Coronary artery (tissue), 2 donors: Measurements from ENCODE around the gene ADRM1.

Experiments used
- DNase-seq: peaks from one replicate; pipeline ENCODE4 v3.0.0-alpha.2; 2017; ENCODE audit warnings: low spot score
- H3K27ac ChIP-seq, 2 donors: fragments of 200-600 bp; sonication (generic); one replicate each; pipeline ENCODE4 v1.5.1; 2016 to 2019
- H3K4me3 ChIP-seq: fragments of 200-600 bp; sonication (generic); 2 replicates; pipeline ENCODE4 v1.5.1; 2016; ENCODE audit warnings: mild to moderate bottlenecking, moderate library complexity
- CTCF ChIP-seq: fragments of 200-600 bp; sonication (generic); IDR thresholded peaks from one replicate; pipeline ENCODE4 v1.5.1; 2019; ENCODE audit warnings: antibody characterized with exemption

ADRM1 gene

DNA sequence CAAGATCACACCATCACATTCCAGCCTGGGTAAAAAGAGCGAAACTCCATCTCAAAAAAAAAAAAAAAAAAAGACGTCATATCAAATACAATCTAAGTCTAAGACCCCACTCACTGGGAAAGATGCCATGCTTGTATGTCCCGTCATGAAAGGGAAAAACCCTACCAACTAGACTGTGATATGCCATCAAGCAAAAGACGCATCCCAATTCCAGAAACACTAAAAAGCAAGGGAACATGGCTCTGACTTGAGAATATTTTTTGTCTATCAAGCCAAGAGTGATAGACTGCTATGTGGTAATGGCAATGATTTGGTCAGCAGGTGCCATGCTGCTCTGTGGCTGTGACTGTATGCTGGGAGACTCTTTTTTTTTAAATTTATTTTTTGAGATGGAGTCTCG is 41.3 kb downstream of the ADRM1 start:
- no peak overlapping the region for H3K27ac ChIP-seq
- H3K4me3 ChIP-seq, result no peak overlapping the region
- DNase-seq, result no peak
- no peak for TF ChIP-seq CTCF

- TF ChIP-seq CTCF, result no peak
- H3K27ac ChIP-seq, result no peak overlapping the region
- no peak overlapping the region for H3K4me3 ChIP-seq
- no peak for DNase-seq
Observed at GRCh38 chr20:62344782-62345181, 42.0 kb downstream of the ADRM1 start.

GRCh38 chr20:62345681-62346370 is 43.0 kb downstream of the ADRM1 start:
- no peak for TF ChIP-seq CTCF
- DNase-seq, result no peak
- Histone ChIP-seq H3K27ac (no peak overlapping the region), H3K4me3 (no peak overlapping the region)

DNA sequence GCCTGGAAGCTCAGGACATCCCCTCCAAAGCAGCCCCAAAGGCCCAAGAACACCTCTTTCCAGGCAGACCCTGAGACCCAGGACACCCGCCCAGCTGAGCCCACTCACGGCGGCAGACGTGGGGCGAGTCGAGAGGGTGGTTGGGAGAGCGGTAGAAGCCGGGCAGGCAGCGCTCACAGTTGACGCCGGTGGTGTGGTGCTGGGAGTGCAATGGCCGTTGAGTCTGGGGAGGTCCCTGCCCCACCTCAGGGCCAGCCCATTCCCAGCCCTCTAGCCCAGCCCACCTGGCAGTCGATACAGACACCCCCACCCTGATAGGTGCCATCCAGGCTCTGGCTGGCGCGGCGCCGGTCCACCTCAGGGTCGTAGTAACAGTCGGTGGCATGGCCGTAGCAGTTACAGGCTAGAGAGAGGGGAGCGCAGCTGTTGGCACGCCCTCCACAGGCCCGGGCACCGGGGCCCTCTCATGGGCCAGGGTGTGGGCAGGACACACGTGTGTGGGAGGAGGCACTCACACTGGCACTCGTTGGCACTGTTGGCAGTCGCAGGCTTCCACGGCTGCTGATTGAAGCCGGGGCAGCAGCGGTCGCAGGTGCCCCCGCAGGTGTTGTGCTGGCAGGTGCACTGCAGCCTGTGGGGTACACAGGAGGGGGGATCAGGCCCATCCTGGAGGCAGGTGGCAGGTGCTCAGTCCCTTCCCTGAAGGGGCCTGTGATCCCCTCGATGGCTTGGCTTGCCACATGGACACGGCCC is 43.8 kb downstream of the ADRM1 start:
- no peak for TF ChIP-seq CTCF
- no peak overlapping the region for H3K4me3 ChIP-seq
- H3K27ac ChIP-seq, result no peak overlapping the region
- no peak for DNase-seq

- no peak for TF ChIP-seq CTCF
- no peak for DNase-seq
- Histone ChIP-seq H3K27ac (no peak overlapping the region), H3K4me3 (no peak overlapping the region)
Observed at GRCh38 chr20:62347151-62347404, 44.3 kb downstream of the ADRM1 start.

GRCh38 chr20:62347445-62347844 is 44.6 kb downstream of the ADRM1 start:
- no peak for TF ChIP-seq CTCF
- Histone ChIP-seq H3K27ac (no peak overlapping the region), H3K4me3 (no peak overlapping the region)
- no peak for DNase-seq

DNA sequence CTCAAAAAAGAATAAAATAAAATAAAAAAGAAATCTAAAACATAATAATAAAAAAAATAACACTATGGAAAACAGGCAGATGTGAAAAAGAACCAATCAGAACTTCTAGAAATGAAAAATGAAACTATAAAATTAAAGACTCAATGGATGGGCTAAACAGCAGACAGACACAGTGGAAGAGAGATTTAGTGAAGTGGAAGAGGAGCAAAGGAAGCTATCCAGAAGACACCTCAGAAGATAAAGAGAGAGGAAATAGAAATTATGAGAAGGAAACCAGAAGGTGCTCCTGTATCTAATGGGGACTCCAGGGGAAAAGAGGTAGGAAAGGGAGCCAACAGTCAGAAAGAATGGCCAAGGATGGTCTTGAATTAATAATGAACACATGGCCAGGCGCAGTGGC is 45.8 kb downstream of the ADRM1 start:
- no peak overlapping the region for H3K27ac ChIP-seq
- DNase-seq, result no peak
- H3K4me3 ChIP-seq, result no peak overlapping the region
- no peak for TF ChIP-seq CTCF
